Psoas muscle (tissue), 8 donors: Measurements from ENCODE around the gene PCBP3. TPM values are rescaled to one million over a fixed set of nuclear protein-coding genes. Genes with fewer than 3 reads are reported as not detected.

ENCODE experiments used
- ATAC-seq, 4 donors: fragments of 200-7000 bp; cut with Tn5 transposase; one replicate each; pipeline ENCODE4 v1.9.1; 2020; ENCODE audit warnings: moderate library complexity in 3 of 4, mild to moderate bottlenecking in 2 of 4
- DNase-seq, 2 donors: peaks; one replicate each; pipeline ENCODE4 v3.0.0-alpha.2; 2020
- H3K27ac ChIP-seq: fragments of 200-600 bp; one replicate; pipeline ENCODE4 v1.8.0; 2022
- H3K27me3 ChIP-seq, 3 donors: fragments of 200-600 bp in 1 of 3; one replicate each; pipeline versions ENCODE4 v1.6.1 to v1.8.0; 2013 to 2022; ENCODE audit warnings: low read length in 2 of 3, mild to moderate bottlenecking in 2 of 3, moderate library complexity in 1 of 3; ENCODE audit not compliant: insufficient read depth in 3 of 3
- H3K36me3 ChIP-seq, 2 donors: fragments of 200-600 bp in 1 of 2; one replicate each; pipeline versions ENCODE4 v1.6.1 to v1.8.0; 2013 to 2022; ENCODE audit warnings: low read depth in 1 of 2, mild to moderate bottlenecking in 1 of 2, moderate library complexity in 1 of 2; ENCODE audit not compliant: insufficient read depth in 1 of 2
- H3K4me1 ChIP-seq: fragments of 200-600 bp; one replicate; pipeline ENCODE4 v1.8.0; 2022
- H3K4me3 ChIP-seq: fragments of 200-600 bp; one replicate; pipeline ENCODE4 v1.8.0; 2022; ENCODE audit warnings: mild to moderate bottlenecking
- H3K9me3 ChIP-seq: fragments of 200-600 bp; one replicate; pipeline ENCODE4 v1.8.0; 2022
- WGBS, 3 donors: extraction: QIAGEN DNeasy Blood & Tissue Kit; methylation state at CpG; one replicate each; pipeline versions ENCODE4 v1.1.6 to v1.1.7; 2013; 5-methylcytosine and 5-hydroxymethylcytosine counted together
- intact Hi-C, 2 donors: fragments of 100-400 bp; cut with DNase I; formaldehyde crosslinking; loops; one replicate each; pipeline versions ENCODE4 v1.11.0 to v1.14.2; 2022
- polyA plus RNA-seq, 3 donors: library from polyadenylated mRNA; stranded (reverse); fragments of 200-250 nt; gene quantifications; one replicate each; pipeline ENCODE4 v1.2.3, GENCODE V29; 2013
- total RNA-seq, 4 donors: library from RNA; stranded (reverse); fragmentation: NEBNext Ultra II Directional in 2 of 4; extraction: Animal tissue kit (Norgen Biotek cat#: 25700) in 2 of 4; gene quantifications; one replicate each; pipeline versions ENCODE4 v1.2.1 to v1.2.4, GENCODE V29; 2021 to 2023
- TF ChIP-seq, protein P1 (sequence below): fragments of 200-600 bp; IDR thresholded peaks from one replicate; pipeline ENCODE4 v1.8.0; 2022; ENCODE audit warnings: antibody characterized with exemption
- donor health status: healthy with polysubstance abuse.
- donor health status: DM: no; HTN: no; CAD: no; lungs with moderate emphysema.
- donor health status: Bipolar disorder and iron deficiency.
- donor health status: healthy.
- donor health status: DM: yes; HTN: yes; CAD: no.
- donor health status: DM: no; HTN: no; CAD: no.
- donor health status: DM: no; HTN: no; CAD: no.
- donor health status: DM: yes; HTN: yes; CAD: no.

PCBP3 gene
- total and polyA plus RNA-seq, 7 donors, result 0.10 to 0.91 (median 0.33) TPM; not detected in 1

GRCh38 chr21:45740088-45740440 lies 96.5 kb downstream of the PCBP3 start:
- ATAC-seq (no peak), DNase-seq (no peak)
- H3K9me3 ChIP-seq, result no peaks in the 10 kb centered on the region
- H3K4me3 ChIP-seq, result no peak overlapping the region
- TF ChIP-seq, protein P1, sequence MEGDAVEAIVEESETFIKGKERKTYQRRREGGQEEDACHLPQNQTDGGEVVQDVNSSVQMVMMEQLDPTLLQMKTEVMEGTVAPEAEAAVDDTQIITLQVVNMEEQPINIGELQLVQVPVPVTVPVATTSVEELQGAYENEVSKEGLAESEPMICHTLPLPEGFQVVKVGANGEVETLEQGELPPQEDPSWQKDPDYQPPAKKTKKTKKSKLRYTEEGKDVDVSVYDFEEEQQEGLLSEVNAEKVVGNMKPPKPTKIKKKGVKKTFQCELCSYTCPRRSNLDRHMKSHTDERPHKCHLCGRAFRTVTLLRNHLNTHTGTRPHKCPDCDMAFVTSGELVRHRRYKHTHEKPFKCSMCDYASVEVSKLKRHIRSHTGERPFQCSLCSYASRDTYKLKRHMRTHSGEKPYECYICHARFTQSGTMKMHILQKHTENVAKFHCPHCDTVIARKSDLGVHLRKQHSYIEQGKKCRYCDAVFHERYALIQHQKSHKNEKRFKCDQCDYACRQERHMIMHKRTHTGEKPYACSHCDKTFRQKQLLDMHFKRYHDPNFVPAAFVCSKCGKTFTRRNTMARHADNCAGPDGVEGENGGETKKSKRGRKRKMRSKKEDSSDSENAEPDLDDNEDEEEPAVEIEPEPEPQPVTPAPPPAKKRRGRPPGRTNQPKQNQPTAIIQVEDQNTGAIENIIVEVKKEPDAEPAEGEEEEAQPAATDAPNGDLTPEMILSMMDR, result no peak
- H3K27me3 ChIP-seq, result peaks cover 0 to 2% (median 1%) of the 10 kb centered on the region in 3 donors
- WGBS, 3 donors, result 50 to 59% (median 57%) methylated on average over 9 of the region's 9 CpGs
- H3K4me1 ChIP-seq, result no peaks in the 10 kb centered on the region
- H3K36me3 ChIP-seq, result no peaks in the 10 kb centered on the region
- intact Hi-C loops, result no loop called here
- H3K27ac ChIP-seq, result no peak overlapping the region

- H3K27ac ChIP-seq, result no peak overlapping the region
- ATAC-seq (no peak), DNase-seq (no peak)
- no peaks in the 10 kb centered on the region for H3K9me3 ChIP-seq
- WGBS, 3 donors, result 53 to 60% (median 59%) methylated on average over 14 of the region's 14 CpGs
- TF ChIP-seq, protein P1, result no peak
- H3K27me3 ChIP-seq, result peaks cover 0 to 3% (median 2%) of the 10 kb centered on the region in 3 donors
- intact Hi-C loops, result no loop called here
- H3K4me3 ChIP-seq, result no peak overlapping the region
- H3K36me3 ChIP-seq, result no peaks in the 10 kb centered on the region
- no peaks in the 10 kb centered on the region for H3K4me1 ChIP-seq
These were observed 97.2 kb downstream of the PCBP3 start for GRCh38 chr21:45740491-45741357.

DNA sequence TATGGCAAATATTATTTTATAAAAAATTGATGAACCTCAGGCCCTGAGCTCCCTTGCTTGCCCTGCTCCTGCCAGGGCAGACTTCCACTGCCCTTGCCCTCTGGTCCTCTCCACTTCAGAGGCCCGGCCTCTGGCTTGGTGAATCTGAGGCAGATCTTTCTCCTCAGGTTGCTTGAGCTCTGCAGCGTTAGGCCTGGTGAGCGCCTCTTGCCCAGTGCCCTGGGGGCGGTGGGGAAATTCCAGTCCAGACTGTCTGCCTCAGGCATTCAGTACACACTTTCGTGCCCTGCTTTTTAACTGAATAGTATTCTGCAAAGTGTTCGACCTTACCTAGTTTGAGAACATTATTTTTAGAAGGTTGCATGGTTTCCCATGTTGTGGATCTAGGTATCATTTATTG lies 98.2 kb downstream of the PCBP3 start:
- WGBS, 3 donors, result 73 to 77% (median 73%) methylated on average over 6 of the region's 6 CpGs
- no peak for DNase-seq
- H3K36me3 ChIP-seq, result no peaks in the 10 kb centered on the region

DNA sequence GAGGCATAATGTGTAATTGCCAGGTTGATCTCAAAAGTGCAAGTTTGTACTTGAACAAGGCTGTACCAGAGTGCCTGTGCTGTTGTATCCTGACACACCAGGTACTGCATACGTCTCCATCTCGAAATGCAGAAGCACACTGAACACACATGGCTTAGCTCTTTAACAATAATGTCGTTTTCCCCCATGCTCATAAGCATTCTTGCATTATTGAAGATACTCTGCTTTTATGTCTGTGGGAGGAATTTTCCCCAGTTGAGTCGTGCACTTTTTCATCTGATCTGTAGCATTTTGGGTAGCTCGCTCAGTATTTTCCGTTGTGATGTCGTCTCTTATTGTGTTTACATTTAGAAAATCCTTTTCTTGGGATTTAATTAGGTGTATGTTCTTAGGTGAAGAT lies 98.7 kb downstream of the PCBP3 start:
- H3K4me3 ChIP-seq, result no peak overlapping the region
- no peak for ATAC-seq
- no peaks in the 10 kb centered on the region for H3K4me1 ChIP-seq
- no peaks in the 10 kb centered on the region for H3K9me3 ChIP-seq
- DNase-seq, result no peak
- WGBS, 3 donors, result 79 to 87% (median 82%) methylated on average over 7 of the region's 7 CpGs
- TF ChIP-seq, protein P1, result no peak
- intact Hi-C loops, result no loop called here
- H3K27ac ChIP-seq, result no peak overlapping the region
- H3K27me3 ChIP-seq, result peaks cover 0 to 3% (median 0%) of the 10 kb centered on the region in 3 donors
- no peaks in the 10 kb centered on the region for H3K36me3 ChIP-seq

More for the DNA sequence above, 98.2 kb downstream of the PCBP3 start:
- TF ChIP-seq, protein P1, result no peak
- ATAC-seq, result no peak
- Histone ChIP-seq H3K9me3 (no peaks in the 10 kb centered on the region), H3K4me3 (no peak overlapping the region), H3K4me1 (no peaks in the 10 kb centered on the region), H3K27ac (no peak overlapping the region), H3K27me3 (peaks cover 0 to 3% (median 2%) of the 10 kb centered on the region in 3 donors)
- intact Hi-C loops, result no loop called here
